Measurements from ENCODE around the gene ARMC2.

The ARMC2 gene

GRCh38 chr6:108820006-108820405, 28.2 kb upstream of the ARMC2 start:
- Histone ChIP-seq H3K9me2 (replicated peaks; ENCODE audit: low read depth, low read length) (no peaks in the 10 kb centered on the region), H3K4me2 (ENCODE audit: low read depth, low read length, poor library complexity, severe bottlenecking) (no peak overlapping the region), H2AFZ (ENCODE audit: low read length) (no peak overlapping the region), H3K79me2 (ENCODE audit: insufficient read depth, low read length) (no peaks in the 10 kb centered on the region), H3K9me3 (ENCODE audit: insufficient read depth, low read depth, low read length) (peaks cover 17% of the 10 kb centered on the region; the same call in 1 of the 2 replicates), H3K4me3 (ENCODE audit: low read length, poor library complexity, severe bottlenecking) (no peak overlapping the region), H3K9ac (ENCODE audit: low read depth, low read length, poor library complexity, severe bottlenecking) (no peak overlapping the region), H4K20me1 (ENCODE audit: insufficient read depth, low read length, poor library complexity, severe bottlenecking) (no peaks in the 10 kb centered on the region), H3K27me3 (ENCODE audit: insufficient read depth, low read length, poor library complexity, severe bottlenecking) (no peaks in the 10 kb centered on the region), H3K36me3 (ENCODE audit: insufficient read depth, low read length) (no peaks in the 10 kb centered on the region), H3K4me1 (ENCODE audit: insufficient read depth, low read length, poor library complexity, severe bottlenecking) (no peaks in the 10 kb centered on the region), H3F3A (ENCODE audit: low read depth) (no peaks in the 10 kb centered on the region)
- TF ChIP-seq CTCF (conservative IDR thresholded peaks at IDR 0.05; ENCODE audit: low read length) (no peak), EZH2phosphoT487 (IDR thresholded peaks at IDR 0.05; ENCODE audit: borderline replicate concordance) (no peak)

- no peaks in the 10 kb centered on the region for H3K9me2 ChIP-seq (replicated peaks; ENCODE audit: low read depth, low read length)
- no peaks in the 10 kb centered on the region for H4K20me1 ChIP-seq (ENCODE audit: insufficient read depth, low read length, poor library complexity, severe bottlenecking)
- TF ChIP-seq EZH2phosphoT487 (IDR thresholded peaks at IDR 0.05; ENCODE audit: borderline replicate concordance) (no peak), CTCF (conservative IDR thresholded peaks at IDR 0.05; ENCODE audit: low read length) (no peak)
- peaks cover 12% of the 10 kb centered on the region; the same call in 1 of the 2 replicates for H3K9me3 ChIP-seq (ENCODE audit: insufficient read depth, low read depth, low read length)
- H3K4me3 ChIP-seq (ENCODE audit: low read length, poor library complexity, severe bottlenecking), result no peak overlapping the region
- no peaks in the 10 kb centered on the region for H3K36me3 ChIP-seq (ENCODE audit: insufficient read depth, low read length)
- no peaks in the 10 kb centered on the region for H3K79me2 ChIP-seq (ENCODE audit: insufficient read depth, low read length)
- H3K9ac ChIP-seq (ENCODE audit: low read depth, low read length, poor library complexity, severe bottlenecking), result no peak overlapping the region
- no peak overlapping the region for H3K4me2 ChIP-seq (ENCODE audit: low read depth, low read length, poor library complexity, severe bottlenecking)
- no peak overlapping the region for H2AFZ ChIP-seq (ENCODE audit: low read length)
- no peaks in the 10 kb centered on the region for H3F3A ChIP-seq (ENCODE audit: low read depth)
- no peaks in the 10 kb centered on the region for H3K4me1 ChIP-seq (ENCODE audit: insufficient read depth, low read length, poor library complexity, severe bottlenecking)
- H3K27me3 ChIP-seq (ENCODE audit: insufficient read depth, low read length, poor library complexity, severe bottlenecking), result no peaks in the 10 kb centered on the region
These were observed 25.8 kb upstream of the ARMC2 start for GRCh38 chr6:108822401-108822800.

GRCh38 chr6:108825326-108825725, 22.9 kb upstream of the ARMC2 start:
- H3K36me3 ChIP-seq (ENCODE audit: insufficient read depth, low read length), result no peaks in the 10 kb centered on the region
- H3K79me2 ChIP-seq (ENCODE audit: insufficient read depth, low read length), result no peaks in the 10 kb centered on the region
- H3K9me3 ChIP-seq (ENCODE audit: insufficient read depth, low read depth, low read length), result peaks cover 3% of the 10 kb centered on the region; the same call in 1 of the 2 replicates
- H4K20me1 ChIP-seq (ENCODE audit: insufficient read depth, low read length, poor library complexity, severe bottlenecking), result no peaks in the 10 kb centered on the region
- H3K9ac ChIP-seq (ENCODE audit: low read depth, low read length, poor library complexity, severe bottlenecking), result no peak overlapping the region
- no peaks in the 10 kb centered on the region for H3F3A ChIP-seq (ENCODE audit: low read depth)
- H3K4me2 ChIP-seq (ENCODE audit: low read depth, low read length, poor library complexity, severe bottlenecking), result no peak overlapping the region
- no peaks in the 10 kb centered on the region for H3K27me3 ChIP-seq (ENCODE audit: insufficient read depth, low read length, poor library complexity, severe bottlenecking)
- H2AFZ ChIP-seq (ENCODE audit: low read length), result no peak overlapping the region
- TF ChIP-seq EZH2phosphoT487 (IDR thresholded peaks at IDR 0.05; ENCODE audit: borderline replicate concordance) (no peak), CTCF (conservative IDR thresholded peaks at IDR 0.05; ENCODE audit: low read length) (no peak)
- no peaks in the 10 kb centered on the region for H3K4me1 ChIP-seq (ENCODE audit: insufficient read depth, low read length, poor library complexity, severe bottlenecking)
- no peak overlapping the region for H3K4me3 ChIP-seq (ENCODE audit: low read length, poor library complexity, severe bottlenecking)
- H3K9me2 ChIP-seq (replicated peaks; ENCODE audit: low read depth, low read length), result no peaks in the 10 kb centered on the region
